WERI-Rb-1 (cell line): ENCODE measurements around the gene NUCB2.
"Not testable (repeated sequence)": the region's sequence is repeated elsewhere in the genome, so short reads cannot be mapped to it uniquely, and the experiment has no call there.

ENCODE experiments used
- DNase-seq: peaks from one replicate; pipeline ENCODE4 v3.0.0-alpha.2; 2020
- H3K27ac ChIP-seq: fragments of 250-450 bp; sonication (Bioruptor Pico); 2 replicates; pipeline ENCODE4 v1.5.1; 2020; ENCODE audit warnings: mild to moderate bottlenecking, moderate library complexity
- H3K27me3 ChIP-seq: fragments of 250-450 bp; sonication (Bioruptor Pico); 2 replicates; pipeline ENCODE4 v1.5.1; 2021; ENCODE audit warnings: mild to moderate bottlenecking, low read depth, moderate library complexity; ENCODE audit not compliant: insufficient read depth, severe bottlenecking
- H3K36me3 ChIP-seq: fragments of 250-450 bp; sonication (Bioruptor Pico); 2 replicates; pipeline ENCODE4 v1.5.1; 2020; ENCODE audit warnings: mild to moderate bottlenecking, moderate library complexity
- H3K4me3 ChIP-seq: 2 replicates; pipeline ENCODE4 v1.5.1; 2011; ENCODE audit warnings: low read depth, mild to moderate bottlenecking, control low read depth, low read length
- H3K9me3 ChIP-seq: fragments of 250-450 bp; sonication (Bioruptor Pico); 2 replicates; pipeline ENCODE4 v1.5.1; 2021; ENCODE audit warnings: mild to moderate bottlenecking, moderate library complexity; ENCODE audit not compliant: severe bottlenecking
- TF ChIP-seq, protein P1 (sequence below): IDR thresholded peaks from 2 replicates; pipeline ENCODE4 v1.5.1; 2011; ENCODE audit warnings: low read depth, mild to moderate bottlenecking, control low read depth, inconsistent platforms, low read length

Gene NUCB2

DNA sequence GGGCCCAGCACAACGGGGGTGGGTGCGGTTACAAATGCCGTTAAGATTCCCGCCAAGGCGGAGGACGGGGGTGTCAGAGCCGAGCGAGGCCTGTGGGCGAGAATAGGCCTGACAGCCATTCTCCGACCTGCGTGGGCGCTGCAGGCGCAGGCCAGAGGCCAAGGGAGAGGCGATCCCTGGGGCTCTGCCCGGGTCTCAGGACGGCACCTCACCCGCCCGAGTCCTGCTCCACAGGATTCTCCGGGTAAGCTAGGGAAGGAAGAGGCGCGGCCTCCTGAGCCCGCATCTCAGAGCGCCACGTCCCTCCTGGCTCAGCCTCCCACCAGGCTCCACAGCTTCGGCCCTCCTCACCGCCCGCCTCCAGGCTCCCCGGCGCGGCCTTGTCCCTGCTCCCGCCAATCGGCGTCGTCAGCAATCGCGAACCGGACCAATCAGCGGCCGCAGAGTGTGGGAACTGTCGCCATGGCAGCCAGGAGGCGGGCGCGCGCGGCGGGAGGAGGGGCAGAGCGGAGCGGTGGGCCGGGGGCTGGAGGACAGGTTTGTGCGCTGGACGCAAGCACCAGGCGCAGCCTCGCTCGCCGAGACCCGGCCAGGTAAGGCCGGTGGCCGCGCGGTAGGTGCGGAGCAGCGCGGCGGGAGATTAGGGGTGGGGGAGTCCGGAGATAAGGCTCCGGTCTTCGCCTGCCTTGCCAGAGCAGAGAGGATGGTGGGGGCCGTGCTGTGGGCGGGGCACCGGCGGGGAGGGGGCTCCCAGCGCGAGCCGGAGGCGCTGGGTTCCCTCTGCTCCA lies at the start of gene NUCB2:
Gene NUCB2, plus strand, starts transcription at position 504 of the 788 bp plus-strand sequence. CDS start 18,585 bp downstream, outside the sequence.
- TF ChIP-seq, protein P1, sequence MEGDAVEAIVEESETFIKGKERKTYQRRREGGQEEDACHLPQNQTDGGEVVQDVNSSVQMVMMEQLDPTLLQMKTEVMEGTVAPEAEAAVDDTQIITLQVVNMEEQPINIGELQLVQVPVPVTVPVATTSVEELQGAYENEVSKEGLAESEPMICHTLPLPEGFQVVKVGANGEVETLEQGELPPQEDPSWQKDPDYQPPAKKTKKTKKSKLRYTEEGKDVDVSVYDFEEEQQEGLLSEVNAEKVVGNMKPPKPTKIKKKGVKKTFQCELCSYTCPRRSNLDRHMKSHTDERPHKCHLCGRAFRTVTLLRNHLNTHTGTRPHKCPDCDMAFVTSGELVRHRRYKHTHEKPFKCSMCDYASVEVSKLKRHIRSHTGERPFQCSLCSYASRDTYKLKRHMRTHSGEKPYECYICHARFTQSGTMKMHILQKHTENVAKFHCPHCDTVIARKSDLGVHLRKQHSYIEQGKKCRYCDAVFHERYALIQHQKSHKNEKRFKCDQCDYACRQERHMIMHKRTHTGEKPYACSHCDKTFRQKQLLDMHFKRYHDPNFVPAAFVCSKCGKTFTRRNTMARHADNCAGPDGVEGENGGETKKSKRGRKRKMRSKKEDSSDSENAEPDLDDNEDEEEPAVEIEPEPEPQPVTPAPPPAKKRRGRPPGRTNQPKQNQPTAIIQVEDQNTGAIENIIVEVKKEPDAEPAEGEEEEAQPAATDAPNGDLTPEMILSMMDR: no peak
- DNase-seq: peak; percentile 98
- Histone ChIP-seq H3K4me3 (peak within 1 kb of the TSS; percentile 62), H3K27ac (peak within 1 kb of the TSS; percentile 97), H3K36me3 (no peaks in the 10 kb centered on the region), H3K27me3 (no peaks in the 10 kb centered on the region), H3K9me3 (no peaks in the 10 kb centered on the region)

- H3K9me3 ChIP-seq, DNase-seq, H3K36me3 ChIP-seq, H3K27ac ChIP-seq, H3K4me3 ChIP-seq, H3K27me3 ChIP-seq: not testable (repeated sequence)
Measured at GRCh38 chr11:17228186-17228925, 48.2 kb upstream of the NUCB2 start.

GRCh38 chr11:17229481-17230152 lies 46.9 kb upstream of the NUCB2 start:
- DNase-seq: no peak
- TF ChIP-seq, protein P1: no peak
- Histone ChIP-seq H3K9me3 (no peaks in the 10 kb centered on the region), H3K36me3 (no peaks in the 10 kb centered on the region), H3K27ac (no peak overlapping the region), H3K4me3 (no peak overlapping the region), H3K27me3 (no peaks in the 10 kb centered on the region)

- DNase-seq: no peak
- no peaks in the 10 kb centered on the region for H3K27me3 ChIP-seq
- H3K9me3 ChIP-seq: no peaks in the 10 kb centered on the region
- TF ChIP-seq, protein P1: no peak
- no peaks in the 10 kb centered on the region for H3K36me3 ChIP-seq
- no peak overlapping the region for H3K4me3 ChIP-seq
- H3K27ac ChIP-seq: no peak overlapping the region
Measured at GRCh38 chr11:17230867-17231851, 45.4 kb upstream of the NUCB2 start.

DNA sequence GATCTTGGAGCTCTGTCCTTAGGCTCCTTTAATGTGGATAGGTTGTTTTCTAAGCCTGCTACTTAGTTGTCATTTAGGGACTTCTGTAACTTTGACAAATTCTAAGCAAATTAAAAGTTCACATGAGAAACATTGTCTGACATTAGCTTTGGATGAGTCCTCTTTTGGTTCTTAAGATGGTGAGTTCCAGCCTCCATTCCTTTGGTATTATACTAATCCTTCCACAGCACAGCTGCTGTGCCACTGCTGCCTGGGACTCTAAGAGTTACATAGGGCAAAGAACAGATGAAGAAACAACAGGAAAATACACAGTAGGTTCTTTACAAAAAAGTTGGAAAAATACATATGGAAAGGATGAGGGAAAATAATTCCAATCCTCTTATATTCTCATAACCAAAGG lies 43.4 kb upstream of the NUCB2 start:
- Histone ChIP-seq H3K36me3 (no peaks in the 10 kb centered on the region), H3K9me3 (no peaks in the 10 kb centered on the region), H3K4me3 (no peak overlapping the region), H3K27ac (no peak overlapping the region), H3K27me3 (no peaks in the 10 kb centered on the region)
- TF ChIP-seq, protein P1: no peak
- no peak for DNase-seq
